A549 treated with CpdA at 1 μM for 4 hours (cell line): ENCODE data around the gene NR5A2. TPM values are rescaled to one million over a fixed set of nuclear protein-coding genes. Genes with fewer than 3 reads are reported as not detected.

Experiments
- total RNA-seq: library from RNA; stranded (reverse); fragments of 200-300 nt; extraction: Qiagen RNA extraction; gene quantifications from 5 replicates; pipeline ENCODE4 v1.2.3, GENCODE V29; 2022; ENCODE audit warnings: low read depth

NR5A2 gene
- total RNA-seq, result 6.2 to 8.4 TPM (median 6.5 TPM) in 5 replicates

GRCh38 chr1:200027264-200027823, at the start of gene NR5A2:
Gene NR5A2 (plus strand): TSS chr1:200027710. CDS start chr1:200027848, 138 bp downstream.

